NCI-H128 (cell line): ENCODE results near the gene ITSN2.

ENCODE experiments used
- DNase-seq: peaks from one replicate; lab custom pipeline; 2025; ENCODE audit not compliant: unreplicated experiment; lab: John Stamatoyannopoulos, UW

ITSN2 gene

DNA sequence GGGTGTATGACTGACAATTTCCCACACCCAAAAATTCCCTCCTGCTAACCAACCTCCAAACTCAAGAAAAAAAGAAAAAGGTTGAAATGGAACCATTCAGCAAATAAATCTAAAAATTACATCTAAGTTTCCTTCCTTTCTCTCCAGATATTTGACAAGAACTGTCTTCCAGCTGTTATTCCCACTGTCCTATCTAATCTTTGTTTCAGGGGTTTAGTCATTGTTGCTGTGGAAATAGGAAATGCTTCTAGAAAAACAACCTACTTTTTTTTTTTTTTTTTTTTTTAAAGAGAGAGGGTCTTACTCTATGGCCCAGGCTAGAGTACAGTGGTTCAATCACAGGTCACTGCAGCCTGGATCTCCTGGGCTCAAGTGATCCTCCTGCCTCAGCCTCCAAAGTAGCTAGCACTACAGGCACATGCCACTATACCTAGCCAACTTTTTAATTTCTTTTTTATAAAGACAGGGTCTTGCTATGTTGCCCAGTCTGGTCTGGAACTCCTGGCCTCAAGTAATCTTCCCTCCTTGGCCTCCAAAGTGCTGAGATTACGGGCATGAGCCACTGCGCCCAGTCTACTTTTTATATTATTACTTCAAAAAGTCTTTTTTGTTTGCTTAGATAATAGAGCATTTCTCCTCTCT lies 88.1 kb downstream of the ITSN2 start:
- no peak for DNase-seq

DNA sequence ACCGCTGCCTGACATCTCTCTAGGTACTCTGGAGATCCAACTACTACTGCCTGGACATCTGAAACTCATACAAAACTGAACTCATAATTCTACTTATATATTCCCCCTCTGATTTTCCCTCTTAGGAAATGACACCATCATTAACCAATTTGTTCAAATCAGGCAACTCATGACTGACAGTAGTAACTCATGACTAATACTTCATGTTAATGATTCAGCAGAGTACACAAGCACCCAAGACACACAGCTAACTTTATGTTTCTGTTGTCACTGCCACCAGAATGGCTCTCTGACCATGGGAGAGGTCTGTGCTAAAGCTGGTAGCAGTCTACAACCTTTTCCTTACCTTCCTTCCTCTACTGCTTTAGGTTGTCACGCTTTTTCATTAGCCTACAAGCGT lies 91.1 kb downstream of the ITSN2 start:
- DNase-seq: no peak

DNA sequence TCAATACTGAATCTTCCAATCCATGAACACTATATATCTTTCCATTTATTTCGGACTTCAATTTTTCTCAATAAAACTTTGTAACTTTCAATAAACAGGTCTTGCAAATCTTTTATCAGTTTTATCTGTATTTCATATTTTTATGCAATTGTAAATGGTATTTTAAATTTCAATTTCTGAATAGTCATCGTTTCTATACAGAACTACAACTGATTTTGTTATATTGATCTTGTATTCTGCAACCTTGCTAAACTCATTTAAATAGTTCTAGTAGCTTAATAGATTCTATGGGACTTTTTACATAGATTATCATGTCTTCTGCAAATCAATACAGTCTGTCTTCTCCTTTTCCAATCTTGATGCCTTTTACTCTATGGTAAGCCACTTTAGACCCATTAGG lies 95.1 kb downstream of the ITSN2 start:
- no peak for DNase-seq

DNA sequence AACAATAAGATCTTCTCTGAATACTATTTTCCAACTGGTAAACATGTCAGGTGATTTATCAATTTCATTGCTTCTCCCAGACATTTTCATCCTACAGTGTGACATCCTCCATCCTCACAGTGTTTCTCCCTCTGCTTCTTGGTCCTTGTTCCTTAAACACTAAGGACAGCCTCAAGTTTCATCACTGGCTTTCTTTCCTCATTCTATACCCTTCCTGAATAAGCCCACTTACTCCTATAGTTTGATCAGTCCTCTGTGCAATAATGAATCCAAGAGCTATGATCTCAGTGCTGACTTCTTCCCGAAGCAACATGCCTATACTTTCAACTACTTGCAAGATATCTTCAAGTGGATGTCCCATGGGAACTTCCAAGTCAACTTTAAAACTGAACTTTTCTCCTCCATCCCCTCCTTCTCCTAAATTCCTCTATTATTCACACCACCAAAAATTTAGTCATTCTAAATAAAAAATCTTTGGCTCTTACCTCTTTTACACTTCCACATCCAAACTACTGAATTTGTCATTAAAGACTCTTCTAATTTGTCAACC lies 97.8 kb downstream of the ITSN2 start:
- no peak for DNase-seq

DNA sequence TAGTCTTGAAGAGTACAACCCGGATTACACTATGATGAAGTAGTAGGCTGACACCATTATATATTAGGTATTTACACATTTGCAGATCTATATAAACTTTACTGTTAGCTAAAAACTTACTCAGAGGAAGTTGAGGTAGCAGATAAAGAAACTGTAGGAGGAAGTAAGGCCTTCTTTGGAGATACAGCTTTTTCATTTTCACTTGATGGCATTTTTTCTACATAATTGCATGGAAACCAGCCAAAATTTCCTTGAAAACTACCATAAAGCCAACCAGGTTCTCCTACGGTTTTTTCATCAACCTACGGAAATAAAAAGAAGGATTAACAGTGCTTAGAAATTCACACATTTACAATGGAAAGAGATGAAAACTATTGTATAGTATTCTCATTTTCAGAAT lies 98.9 kb downstream of the ITSN2 start:
- no peak for DNase-seq

DNA sequence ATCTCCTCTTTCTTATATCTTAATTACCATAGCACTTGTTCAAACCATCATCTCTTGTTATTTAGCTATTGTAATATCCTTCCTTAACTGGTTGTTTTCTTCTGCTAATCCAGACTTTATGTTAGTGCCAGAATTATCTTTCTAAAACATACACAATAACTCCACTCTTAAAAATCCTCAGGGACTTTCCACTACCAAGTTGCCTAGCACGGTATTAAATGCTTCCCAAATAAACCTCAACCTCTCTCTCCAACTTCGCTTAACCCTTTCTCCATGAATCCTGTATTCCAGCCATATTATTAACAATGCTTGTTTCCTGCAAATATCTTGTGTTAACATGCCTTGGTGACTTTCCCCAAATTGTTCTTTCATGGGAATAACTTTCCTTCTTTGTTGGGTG lies 101.0 kb downstream of the ITSN2 start:
- DNase-seq: no peak

DNA sequence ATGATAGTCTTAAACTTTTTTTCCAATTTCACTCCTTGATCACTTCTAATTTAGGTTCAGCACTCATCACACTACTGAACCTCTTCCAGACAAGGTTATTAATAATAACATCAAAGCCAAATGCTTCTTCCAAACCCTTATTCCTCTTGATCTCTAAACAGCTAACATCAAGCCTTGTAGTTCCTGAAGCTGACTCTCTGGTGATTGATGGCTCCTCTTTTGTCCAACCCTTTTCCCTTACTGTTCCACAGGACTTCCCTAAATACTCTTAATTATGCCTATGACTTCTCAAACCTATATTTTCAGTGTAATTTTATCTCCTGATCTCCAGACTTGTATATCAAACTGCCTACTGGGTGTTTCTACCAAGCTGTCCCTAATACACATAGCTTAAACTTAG lies 101.6 kb downstream of the ITSN2 start:
- DNase-seq: no peak

DNA sequence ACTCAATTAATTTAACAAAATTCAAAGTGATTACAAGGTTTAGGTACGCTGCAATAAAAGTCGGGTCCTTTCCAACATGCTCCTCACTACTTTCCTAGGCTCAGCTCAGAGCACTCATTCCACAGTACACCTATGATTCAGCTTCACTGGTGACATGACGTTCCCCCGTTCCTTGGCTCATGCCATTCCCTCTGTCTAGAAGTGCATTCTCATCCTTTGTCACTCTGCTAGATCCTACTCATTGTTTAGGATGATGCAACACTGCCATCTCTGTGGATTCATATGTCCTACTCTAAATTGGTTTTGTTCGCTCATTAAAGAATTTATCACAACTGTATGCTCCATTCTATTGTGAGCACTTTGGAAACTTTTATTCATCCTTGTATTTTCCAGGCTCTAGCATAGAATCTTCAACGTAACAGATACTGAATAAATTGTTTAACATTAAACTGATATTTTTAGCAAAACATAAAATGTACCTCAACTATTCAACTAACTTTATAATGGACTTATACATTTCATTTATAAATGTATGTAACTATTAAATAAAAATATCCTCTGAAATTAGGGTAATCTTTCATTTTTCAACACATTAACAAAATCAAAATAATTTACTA lies 106.9 kb downstream of the ITSN2 start:
- DNase-seq: no peak

DNA sequence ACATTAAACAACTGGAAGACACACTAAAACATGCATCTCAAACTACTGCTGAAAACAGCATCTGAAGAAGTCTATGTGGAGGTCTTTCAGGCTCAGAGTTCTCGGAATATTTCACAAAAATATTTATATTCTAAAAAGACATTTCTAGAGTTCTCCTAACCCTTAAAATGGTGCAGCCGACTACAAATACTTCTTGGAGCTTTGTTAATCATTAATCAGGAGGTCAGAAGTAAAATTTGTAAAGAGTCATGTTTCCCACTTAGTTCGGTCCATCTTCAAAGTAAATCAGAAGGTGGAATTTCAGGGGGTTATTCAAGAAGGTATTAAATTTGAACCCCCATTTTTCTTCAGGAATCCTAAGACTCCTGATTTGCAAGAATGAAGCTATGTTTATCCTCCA lies 112.7 kb downstream of the ITSN2 start:
- DNase-seq: no peak

DNA sequence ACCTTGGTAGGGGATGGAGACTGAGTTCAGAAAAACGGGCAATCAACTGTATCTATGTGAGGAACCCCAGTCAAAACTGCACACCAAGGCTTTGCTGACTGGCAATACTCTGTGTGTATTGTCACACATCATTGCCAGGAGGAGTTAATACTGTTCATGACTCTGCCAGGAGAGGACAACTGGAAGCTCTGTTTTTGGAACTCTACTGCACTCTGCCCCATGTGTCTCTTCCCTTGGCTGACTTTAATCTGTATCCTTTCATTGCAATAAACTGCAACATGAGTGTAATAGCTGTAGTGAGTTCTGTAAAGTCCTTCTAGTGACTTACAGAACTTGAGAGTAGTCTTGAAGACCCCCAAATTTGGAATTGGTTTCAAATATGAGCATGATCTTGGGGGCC lies 113.2 kb downstream of the ITSN2 start:
- no peak for DNase-seq

DNA sequence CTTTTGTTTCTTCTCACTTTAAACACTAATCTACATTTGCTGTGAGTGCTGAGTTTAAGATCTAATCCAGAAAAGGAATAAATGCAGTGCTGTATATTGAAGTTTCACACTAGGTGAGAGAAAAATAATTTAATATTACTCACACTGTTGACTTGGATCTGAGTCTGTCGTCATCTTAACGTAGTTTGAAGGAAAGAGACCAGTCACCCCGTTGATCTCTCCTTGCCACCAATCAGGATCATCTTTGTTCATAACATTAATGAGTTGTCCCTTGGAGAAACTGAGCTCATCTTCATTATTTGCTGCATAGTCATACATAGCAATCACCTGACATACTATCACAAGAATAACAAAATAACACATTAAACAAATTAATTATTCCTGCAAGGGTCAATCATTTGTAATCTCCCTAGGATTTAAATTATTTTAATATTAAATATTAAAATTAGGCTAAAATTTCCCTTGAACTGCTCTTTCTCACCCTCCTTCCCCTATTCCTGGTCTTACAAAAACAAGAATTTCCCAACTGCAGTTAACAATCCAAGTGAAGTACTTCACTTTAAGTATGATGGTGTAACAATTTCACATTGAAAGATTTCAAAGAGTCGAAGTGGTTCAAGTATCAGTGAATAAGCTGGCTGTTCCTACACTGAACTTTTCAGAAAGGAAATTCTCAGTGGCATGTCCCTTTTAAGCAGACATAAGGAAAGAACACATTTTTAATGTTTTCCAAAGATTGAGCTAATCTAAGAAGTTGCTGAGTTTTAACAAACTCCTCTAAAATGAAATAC lies 114.2 kb downstream of the ITSN2 start:
- DNase-seq: no peak

DNA sequence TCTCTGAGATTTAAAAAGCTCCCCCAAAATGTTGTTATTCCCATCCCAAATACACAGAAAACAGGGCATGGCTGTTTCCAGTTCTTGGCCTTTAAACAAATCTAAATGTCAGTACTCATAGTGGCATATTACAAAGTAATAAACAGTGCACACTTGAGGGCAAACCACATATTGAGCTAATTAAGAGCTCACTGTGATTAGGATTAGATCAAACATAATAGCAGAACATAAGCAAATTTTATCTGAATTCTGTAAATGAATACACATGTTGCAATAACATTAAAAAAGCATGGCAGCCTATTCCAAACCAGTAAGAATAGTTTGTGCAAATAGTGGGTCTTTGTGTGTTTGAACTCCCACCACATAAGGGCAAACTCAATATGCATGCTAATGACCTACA lies 118.8 kb downstream of the ITSN2 start:
- no peak for DNase-seq

DNA sequence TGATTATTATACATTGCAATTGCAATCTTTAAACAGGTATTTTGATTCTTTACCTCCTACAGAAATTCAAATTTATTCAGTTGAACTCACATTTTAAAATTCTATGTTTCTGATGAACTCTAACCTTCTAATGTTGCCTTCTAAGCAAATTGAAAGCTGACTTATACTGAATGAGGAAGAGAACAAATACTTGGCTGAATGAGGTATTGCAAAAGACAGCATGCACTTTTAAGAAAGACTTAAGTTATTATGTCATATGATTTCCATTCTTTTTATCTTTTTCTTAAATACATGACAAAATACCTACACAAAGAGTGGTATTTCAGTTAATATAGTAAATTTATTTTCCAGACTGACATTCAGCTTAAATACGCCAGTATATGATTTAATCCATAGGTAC lies 120.8 kb downstream of the ITSN2 start:
- DNase-seq: no peak

DNA sequence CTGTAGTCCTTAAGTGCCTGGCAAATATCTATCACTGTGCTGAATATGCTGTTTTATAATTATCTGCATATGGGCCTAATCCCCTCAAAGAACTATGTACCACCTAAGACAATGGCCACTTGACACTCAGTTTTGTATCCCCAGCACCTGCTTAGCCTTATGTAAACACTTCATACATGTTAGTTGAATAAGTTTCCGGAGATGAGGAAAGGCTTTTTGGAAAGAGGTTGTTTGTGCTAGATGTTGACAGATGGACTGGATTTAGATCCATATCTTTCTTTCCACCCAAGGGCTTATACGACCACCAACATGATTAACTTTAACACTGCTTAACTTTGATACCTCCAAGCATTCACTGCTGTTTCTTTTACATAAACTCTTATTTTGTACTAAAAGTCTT lies 122.2 kb downstream of the ITSN2 start:
- DNase-seq: peak; percentile 38

DNA sequence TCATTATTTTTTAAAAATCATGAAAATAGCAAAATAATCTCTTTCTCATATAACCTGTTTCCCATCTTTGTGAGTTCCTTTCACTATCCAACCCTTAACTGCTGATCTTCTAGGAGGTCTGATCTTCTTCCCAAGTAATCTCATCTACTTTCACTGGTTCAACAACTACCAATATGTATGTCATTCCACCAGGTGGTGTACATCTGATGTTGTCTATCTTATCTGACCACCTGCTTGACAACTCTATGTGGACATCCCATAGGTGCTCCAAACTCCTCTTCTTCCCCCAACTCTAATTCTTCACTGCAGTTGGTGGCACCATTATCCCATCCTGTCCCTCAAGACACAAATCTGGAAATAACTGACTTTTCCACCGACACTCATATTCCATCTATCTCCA lies 123.0 kb downstream of the ITSN2 start:
- no peak for DNase-seq

DNA sequence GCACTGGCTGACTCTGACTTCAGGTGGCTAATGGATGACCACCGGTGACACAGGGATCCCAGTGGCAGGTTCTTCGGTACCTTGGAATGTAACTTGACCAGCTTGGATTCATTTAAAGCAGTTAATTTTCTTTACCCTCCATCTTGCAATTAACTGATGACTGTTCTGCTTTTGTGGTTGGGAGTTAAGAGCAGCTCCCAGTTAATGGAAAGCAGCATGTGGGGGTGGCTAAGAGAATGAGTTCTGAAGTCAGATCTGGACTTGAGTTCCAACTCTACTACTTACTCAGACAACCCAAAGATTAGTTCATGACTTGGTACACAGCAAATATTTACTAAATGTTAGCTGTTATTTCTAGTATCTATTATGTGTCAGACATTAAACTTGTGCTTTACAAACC lies 127.0 kb downstream of the ITSN2 start:
- no peak for DNase-seq

DNA sequence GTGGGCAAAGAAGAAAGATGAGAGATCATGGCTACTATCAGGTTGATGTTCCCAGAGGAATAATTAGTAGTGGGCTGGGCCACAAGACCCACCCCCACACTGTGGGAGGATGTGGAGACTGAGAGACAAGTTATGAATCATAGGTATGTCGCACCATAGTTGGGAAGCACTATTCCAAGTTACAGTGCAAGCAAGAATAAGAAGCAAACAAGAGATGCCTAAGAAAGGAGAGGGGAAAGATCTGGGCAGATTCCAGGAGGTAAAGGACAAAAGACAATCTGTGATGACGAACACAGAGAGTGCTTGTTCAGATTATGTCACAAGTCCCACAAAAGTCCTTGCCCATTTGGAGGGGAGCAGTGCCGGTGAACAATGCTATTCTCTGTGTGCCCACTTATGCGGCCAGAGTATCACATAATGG lies 128.9 kb downstream of the ITSN2 start:
- no peak for DNase-seq

DNA sequence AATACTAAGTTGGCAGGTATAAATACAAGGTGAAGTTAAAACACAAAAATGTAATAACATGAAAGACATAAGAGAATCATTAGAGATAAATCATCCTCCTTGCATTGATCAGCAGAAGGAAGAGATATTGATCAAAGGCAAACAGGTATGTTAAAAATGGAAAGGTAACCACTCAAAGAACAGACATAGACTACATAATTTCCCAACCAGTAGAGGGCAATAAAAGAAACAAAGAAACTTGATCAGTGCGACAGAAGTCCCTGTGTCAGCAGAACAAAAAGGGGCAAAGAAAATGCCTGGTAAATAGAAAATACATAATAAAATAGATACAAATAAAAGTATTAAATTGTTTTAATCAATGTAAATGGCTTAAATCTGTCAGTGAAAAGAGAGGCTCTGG lies 131.9 kb downstream of the ITSN2 start:
- no peak for DNase-seq

DNA sequence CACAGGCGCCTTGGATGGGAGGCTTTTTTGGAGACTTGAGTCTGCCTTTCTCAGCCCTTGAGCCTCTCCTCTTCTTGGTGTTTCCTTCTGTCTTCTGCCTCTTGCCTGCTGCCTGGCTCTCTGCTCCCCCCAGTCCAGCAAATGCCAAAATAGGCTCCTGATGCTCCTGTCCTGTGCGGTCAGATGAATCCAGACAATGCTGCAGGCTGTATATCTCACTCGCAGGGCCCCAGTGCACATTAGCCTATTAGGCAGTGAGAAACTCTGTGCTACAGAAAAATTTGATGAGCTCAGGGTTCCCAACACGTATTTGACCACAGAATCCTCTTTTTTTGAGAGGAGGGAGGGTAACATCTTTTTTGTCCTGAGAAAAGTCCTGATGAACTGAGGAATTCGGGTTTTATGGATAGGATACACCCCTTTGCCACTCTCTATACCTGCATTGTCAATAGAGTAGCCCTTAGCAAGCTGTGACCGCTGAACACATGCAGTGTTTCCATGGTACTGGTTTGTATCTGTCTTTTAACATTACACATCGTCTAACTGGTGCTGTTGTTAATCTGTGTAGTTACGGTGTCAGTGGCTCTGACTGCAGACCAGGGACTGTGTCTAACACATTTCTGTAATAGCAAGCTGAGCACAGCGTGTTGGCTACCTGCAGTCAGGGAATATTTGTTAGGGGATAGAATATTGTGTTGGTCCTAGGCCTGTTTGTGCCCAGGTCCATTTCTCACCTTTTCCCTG lies 134.7 kb downstream of the ITSN2 start:
- no peak for DNase-seq

DNA sequence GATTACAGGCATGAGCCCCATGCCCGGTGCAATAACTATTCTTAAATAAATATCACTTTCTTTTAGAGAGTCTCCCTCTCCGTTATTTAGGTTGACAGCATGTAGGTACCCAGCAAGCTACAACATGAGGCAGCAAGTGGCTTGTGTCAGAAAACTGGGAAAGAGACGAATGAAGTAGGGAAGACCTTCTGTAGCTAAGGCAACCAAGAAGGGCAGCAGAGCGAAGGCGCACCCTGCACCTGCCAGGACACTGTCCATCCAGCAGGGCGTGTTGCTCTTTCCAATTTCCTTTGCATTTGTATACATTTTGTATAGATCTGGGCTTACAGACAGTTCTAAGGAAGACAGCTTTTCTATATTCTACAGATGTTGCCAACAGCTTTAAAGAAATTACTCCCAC lies 137.4 kb downstream of the ITSN2 start:
- no peak for DNase-seq

DNA sequence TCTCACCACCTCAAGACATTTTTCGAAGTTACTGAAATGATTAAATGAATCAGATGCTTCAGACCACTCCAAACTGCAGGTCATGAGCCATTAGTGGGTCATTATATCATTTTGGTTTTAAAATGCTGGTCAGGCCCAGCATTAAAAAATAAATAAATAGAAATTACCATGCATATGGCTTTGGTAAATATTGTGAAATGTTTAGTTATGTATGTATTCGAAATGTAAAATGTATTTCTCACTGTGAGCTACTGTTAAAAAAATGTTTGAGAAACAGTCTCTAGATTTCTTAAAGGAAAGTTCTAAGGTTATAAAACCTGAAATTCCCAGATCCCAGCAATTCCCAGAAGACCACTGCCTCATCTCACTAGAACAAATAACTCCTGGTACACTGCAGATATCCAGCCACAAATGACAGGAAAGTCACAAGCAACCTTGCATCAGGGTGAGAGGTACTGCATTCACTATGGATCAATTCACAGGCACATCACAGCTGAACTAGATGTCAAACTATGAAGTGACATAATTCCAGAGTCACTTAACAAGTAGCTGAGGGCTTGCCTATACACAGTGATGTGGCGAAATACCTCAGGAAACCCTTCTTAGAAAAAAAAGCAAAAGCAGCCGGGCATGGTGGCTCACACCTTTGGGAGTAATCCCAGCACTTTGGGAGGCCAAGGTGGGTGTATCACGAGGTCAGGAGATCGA lies 138.8 kb downstream of the ITSN2 start:
- no peak for DNase-seq
